Measurements from ENCODE around the gene CCNYL1. TPM values are rescaled to one million over a fixed set of nuclear protein-coding genes. Genes with fewer than 3 reads are reported as not detected.
A peak's percentile ranks its signal among the peaks of the same experiment; 100 is the strongest.

Gene CCNYL1
- total RNA-seq, 1 donor from 2014 or later, result 51.0 TPM

- FAIRE-seq (no peak), DNase-seq (ENCODE audit: low spot score in 2 of 2) (no peak)
Measured at GRCh38 chr2:207762146-207762545, 50.7 kb downstream of the CCNYL1 start.

GRCh38 chr2:207763303-207763917 is 52.0 kb downstream of the CCNYL1 start:
- FAIRE-seq (no peak), DNase-seq (ENCODE audit: low spot score in 2 of 2) (no peak)

GRCh38 chr2:207764096-207764630 is 52.7 kb downstream of the CCNYL1 start:
- DNase-seq (ENCODE audit: low spot score in 2 of 2) (no peak), FAIRE-seq (no peak)

GRCh38 chr2:207765547-207765946 is 54.1 kb downstream of the CCNYL1 start:
- no peak for FAIRE-seq
- no peak for DNase-seq (ENCODE audit: low spot score in 2 of 2)

GRCh38 chr2:207766041-207766551 is 54.7 kb downstream of the CCNYL1 start:
- DNase-seq (ENCODE audit: low spot score in 2 of 2) (no peak), FAIRE-seq (no peak)

GRCh38 chr2:207766697-207767460 is 55.4 kb downstream of the CCNYL1 start:
- DNase-seq (ENCODE audit: low spot score in 2 of 2), result no peak
- FAIRE-seq, result no peak

- FAIRE-seq, result no peak
Measured at GRCh38 chr2:207767461-207768167, 56.2 kb downstream of the CCNYL1 start.

GRCh38 chr2:207768168-207768865 is 56.9 kb downstream of the CCNYL1 start:
- FAIRE-seq, result no peak

More at GRCh38 chr2:207767461-207768167, 56.2 kb downstream of the CCNYL1 start:
- peak; percentile 37 to 61 for DNase-seq (ENCODE audit: low spot score in 2 of 2)

GRCh38 chr2:207768866-207769596 is 57.6 kb downstream of the CCNYL1 start:
- DNase-seq (ENCODE audit: low spot score in 2 of 2), result peak; percentile 33 to 56
- FAIRE-seq, result no peak

More at GRCh38 chr2:207768168-207768865, 56.9 kb downstream of the CCNYL1 start:
- DNase-seq (ENCODE audit: low spot score in 2 of 2), result peak; percentile 37 to 47

GRCh38 chr2:207770602-207771404 is 59.4 kb downstream of the CCNYL1 start:
- peak; percentile 25 to 46 for DNase-seq (ENCODE audit: low spot score in 2 of 2)
- no peak for FAIRE-seq

GRCh38 chr2:207771421-207771820 is 60.0 kb downstream of the CCNYL1 start:
- no peak for DNase-seq (ENCODE audit: low spot score in 2 of 2)
- FAIRE-seq, result no peak

GRCh38 chr2:207772081-207772843 is 60.8 kb downstream of the CCNYL1 start:
- DNase-seq (ENCODE audit: low spot score in 2 of 2) (no peak), FAIRE-seq (no peak)

- DNase-seq (ENCODE audit: low spot score in 2 of 2), result no peak
- no peak for FAIRE-seq
Measured at GRCh38 chr2:207772844-207773205, 61.4 kb downstream of the CCNYL1 start.

- FAIRE-seq (no peak), DNase-seq (ENCODE audit: low spot score in 2 of 2) (no peak)
Measured at GRCh38 chr2:207775473-207775872, 64.0 kb downstream of the CCNYL1 start.

- FAIRE-seq (no peak), DNase-seq (ENCODE audit: low spot score in 2 of 2) (no peak)
Measured at GRCh38 chr2:207777124-207777523, 65.7 kb downstream of the CCNYL1 start.

GRCh38 chr2:207778298-207778882 is 67.0 kb downstream of the CCNYL1 start:
- FAIRE-seq, result no peak

GRCh38 chr2:207779523-207779922 is 68.1 kb downstream of the CCNYL1 start:
- FAIRE-seq, result no peak
- no peak for DNase-seq (ENCODE audit: low spot score in 2 of 2)

More at GRCh38 chr2:207778298-207778882, 67.0 kb downstream of the CCNYL1 start:
- no peak for DNase-seq (ENCODE audit: low spot score in 2 of 2)
